Smooth muscle cell (in vitro differentiated cells): Measurements from ENCODE around the gene CYP11A1. TPM values are rescaled to one million over a fixed set of nuclear protein-coding genes. Genes with fewer than 3 reads are reported as not detected.

Source experiments
- DNase-seq: peaks from one replicate; lab custom pipeline; 2025; ENCODE audit not compliant: unreplicated experiment; lab: John Stamatoyannopoulos, UW
- H2AFZ ChIP-seq: fragments of 200-600 bp; sonication (generic); 2 replicates; pipeline ENCODE4 v1.6.0; 2016; ENCODE audit warnings: antibody characterized with exemption, low read depth, mild to moderate bottlenecking
- H3F3A ChIP-seq: fragments of 200-600 bp; sonication (generic); 2 replicates; pipeline ENCODE4 v1.6.0; 2017; ENCODE audit warnings: antibody characterized with exemption, low read depth
- H3K27ac ChIP-seq: fragments of 200-600 bp; sonication (generic); 2 replicates; pipeline ENCODE4 v1.5.1; 2016; ENCODE audit warnings: low read depth, mild to moderate bottlenecking
- H3K27me3 ChIP-seq: fragments of 200-600 bp; sonication (generic); 2 replicates; pipeline ENCODE4 v1.6.1; 2016; ENCODE audit warnings: low read depth, mild to moderate bottlenecking
- H3K36me3 ChIP-seq: fragments of 200-600 bp; sonication (generic); 2 replicates; pipeline ENCODE4 v1.5.1; 2016; ENCODE audit warnings: low read depth
- H3K4me1 ChIP-seq: fragments of 200-600 bp; sonication (generic); 2 replicates; pipeline ENCODE4 v1.5.1; 2016; ENCODE audit warnings: low read depth
- H3K4me2 ChIP-seq: fragments of 200-600 bp; sonication (generic); 2 replicates; pipeline ENCODE4 v1.6.0; 2016; ENCODE audit warnings: mild to moderate bottlenecking
- H3K4me3 ChIP-seq: fragments of 200-600 bp; sonication (generic); 2 replicates; pipeline ENCODE4 v1.5.1; 2016; ENCODE audit warnings: mild to moderate bottlenecking
- H3K79me2 ChIP-seq: fragments of 200-600 bp; sonication (generic); 2 replicates; pipeline ENCODE4 v1.6.0; 2016; ENCODE audit warnings: low read depth, mild to moderate bottlenecking
- H3K9ac ChIP-seq: fragments of 200-600 bp; sonication (generic); 2 replicates; pipeline ENCODE4 v1.6.0; 2016; ENCODE audit warnings: low read depth
- H3K9me3 ChIP-seq: fragments of 200-600 bp; sonication (generic); replicated peaks from 2 replicates; pipeline ENCODE4 v1.5.1; 2016; ENCODE audit warnings: low read depth
- H4K20me1 ChIP-seq: fragments of 200-600 bp; sonication (generic); 2 replicates; pipeline ENCODE4 v1.6.0; 2016; ENCODE audit warnings: low read depth
- CTCF ChIP-seq: fragments of 200-600 bp; sonication (generic); IDR thresholded peaks from 2 replicates; pipeline ENCODE4 v1.5.1; 2017; ENCODE audit warnings: borderline replicate concordance, mild to moderate bottlenecking, antibody characterized with exemption; ENCODE audit not compliant: insufficient read depth, poor library complexity, severe bottlenecking
- WGBS: methylation state at CpG from one replicate; pipeline ENCODE4 v1.1.7; 2016; ENCODE audit warnings: low lambda C conversion rate; 5-methylcytosine and 5-hydroxymethylcytosine counted together
- polyA plus RNA-seq: library from polyadenylated mRNA; unstranded; fragments of >200 nt; fragmentation: Nextera tagmentation; extraction: Ambion mirVana; gene quantifications from 2 replicates; pipeline ENCODE4 v1.2.1, GENCODE V29; 2016
- total RNA-seq: library from RNA; depleted of rRNA; stranded (reverse); fragments of >200 nt; gene quantifications from 2 replicates; pipeline ENCODE4 v1.2.3, GENCODE V29; 2014

CYP11A1 gene
- total and polyA plus RNA-seq, 2 experiments from 2014 or later, result 3.5 to 6.6 TPM

- DNase-seq, result no peak
- Histone ChIP-seq H3K4me3 (no peak overlapping the region), H3K4me2 (no peak overlapping the region), H3K4me1 (no peaks in the 10 kb centered on the region), H4K20me1 (no peaks in the 10 kb centered on the region), H3K27me3 (no peaks in the 10 kb centered on the region), H3K27ac (no peak overlapping the region), H3K79me2 (no peaks in the 10 kb centered on the region), H2AFZ (no peak overlapping the region), H3F3A (no peaks in the 10 kb centered on the region), H3K9ac (no peak overlapping the region), H3K36me3 (no peaks in the 10 kb centered on the region), H3K9me3 (no peaks in the 10 kb centered on the region)
- no peak for TF ChIP-seq CTCF
- 74% methylated on average over 14 of the region's 14 CpGs for WGBS
Observed at GRCh38 chr15:74350295-74351275, 16.9 kb downstream of the CYP11A1 start.

DNA sequence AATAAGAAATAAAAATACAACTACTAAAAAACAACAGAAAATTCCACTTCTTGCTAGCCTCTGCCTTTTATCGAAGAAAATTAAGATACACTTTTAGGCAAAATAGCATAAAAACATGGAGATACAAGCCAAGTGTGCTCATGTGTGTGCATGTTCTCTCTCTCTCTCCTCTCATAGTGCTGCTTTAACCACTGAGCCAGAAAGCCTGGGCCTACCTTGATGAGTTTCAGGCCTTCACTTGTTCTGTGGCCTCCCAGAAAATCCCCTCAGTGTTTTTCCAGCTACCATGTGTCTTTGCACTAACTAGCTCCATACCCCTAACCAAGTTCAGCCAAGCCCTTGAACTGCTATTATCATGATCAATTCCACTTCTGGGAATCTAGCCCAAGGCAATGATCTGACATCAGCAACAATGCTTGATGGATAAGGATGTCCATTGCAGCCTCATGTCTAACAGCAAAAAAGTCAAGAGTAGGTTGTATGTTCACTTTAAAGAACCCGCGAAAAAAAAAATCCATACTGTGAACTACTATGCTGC is 18.1 kb downstream of the CYP11A1 start:
- Histone ChIP-seq H3K9ac (no peak overlapping the region), H4K20me1 (no peaks in the 10 kb centered on the region), H2AFZ (no peak overlapping the region), H3K27ac (no peak overlapping the region), H3F3A (no peaks in the 10 kb centered on the region), H3K79me2 (no peaks in the 10 kb centered on the region), H3K9me3 (no peaks in the 10 kb centered on the region), H3K4me3 (no peak overlapping the region), H3K36me3 (no peaks in the 10 kb centered on the region), H3K27me3 (no peaks in the 10 kb centered on the region), H3K4me1 (no peaks in the 10 kb centered on the region), H3K4me2 (no peak overlapping the region)
- TF ChIP-seq CTCF, result no peak
- 98% methylated on average over 3 of the region's 3 CpGs for WGBS
- DNase-seq, result no peak

GRCh38 chr15:74347757-74348250 is 19.6 kb downstream of the CYP11A1 start:
- no peak overlapping the region for H3K4me3 ChIP-seq
- WGBS, result 88% methylated on average over 13 of the region's 13 CpGs
- H3K27me3 ChIP-seq, result no peaks in the 10 kb centered on the region
- no peak overlapping the region for H3K27ac ChIP-seq
- H2AFZ ChIP-seq, result no peak overlapping the region
- no peak for TF ChIP-seq CTCF
- H3K4me1 ChIP-seq, result no peaks in the 10 kb centered on the region
- no peaks in the 10 kb centered on the region for H3K79me2 ChIP-seq
- no peak overlapping the region for H3K4me2 ChIP-seq
- H3K9me3 ChIP-seq, result no peaks in the 10 kb centered on the region
- H3K9ac ChIP-seq, result no peak overlapping the region
- no peaks in the 10 kb centered on the region for H3K36me3 ChIP-seq
- H3F3A ChIP-seq, result no peaks in the 10 kb centered on the region
- DNase-seq, result no peak
- H4K20me1 ChIP-seq, result no peaks in the 10 kb centered on the region
